Mesenchymal stem cell (in vitro differentiated cells and primary cell): ENCODE results near the gene TMEM165.

Experiments
- DNase-seq: peaks from one replicate; pipeline ENCODE4 v3.0.0-alpha.2; 2013
- H2AFZ ChIP-seq: one replicate; pipeline ENCODE4 v1.6.1; 2013; ENCODE audit warnings: low read depth, mild to moderate bottlenecking, control low read depth, inconsistent platforms, low read length, moderate library complexity
- H2AK5ac ChIP-seq: 2 replicates; pipeline ENCODE4 v1.6.1; 2013; ENCODE audit warnings: low read length, moderate library complexity, mild to moderate bottlenecking, inconsistent platforms; ENCODE audit not compliant: severe bottlenecking
- H2BK120ac ChIP-seq: one replicate; pipeline ENCODE4 v1.6.1; 2013; ENCODE audit warnings: low read depth, mild to moderate bottlenecking, inconsistent platforms, low read length, moderate library complexity
- H2BK12ac ChIP-seq, 2 experiments: one replicate each; pipeline ENCODE4 v1.6.1; 2013; ENCODE audit warnings: inconsistent platforms in 2 of 2, low read length in 2 of 2, mild to moderate bottlenecking in 2 of 2, moderate library complexity in 2 of 2, control low read depth in 1 of 2
- H2BK15ac ChIP-seq: one replicate; pipeline ENCODE4 v1.6.1; 2013; ENCODE audit warnings: mild to moderate bottlenecking, low read depth, inconsistent platforms; ENCODE audit not compliant: poor library complexity, severe bottlenecking
- H2BK5ac ChIP-seq: 2 replicates; pipeline ENCODE4 v1.6.1; 2013; ENCODE audit warnings: low read depth, mild to moderate bottlenecking, low read length, control low read depth, inconsistent platforms; ENCODE audit not compliant: poor library complexity, severe bottlenecking
- H3K14ac ChIP-seq, 2 experiments: one replicate each; pipeline ENCODE4 v1.6.1; 2013; ENCODE audit warnings: inconsistent platforms in 2 of 2, low read length in 2 of 2, control low read depth in 1 of 2, mild to moderate bottlenecking in 1 of 2, moderate library complexity in 1 of 2
- H3K18ac ChIP-seq, 2 experiments: one replicate each; pipeline ENCODE4 v1.6.1; 2013; ENCODE audit warnings: inconsistent platforms in 2 of 2, low read length in 2 of 2, control low read depth in 1 of 2, low read depth in 1 of 2, mild to moderate bottlenecking in 1 of 2
- H3K23ac ChIP-seq, 2 experiments: one replicate each; pipeline ENCODE4 v1.6.1; 2013; ENCODE audit warnings: inconsistent platforms in 2 of 2, low read length in 2 of 2, mild to moderate bottlenecking in 2 of 2, moderate library complexity in 2 of 2, control low read depth in 1 of 2
- H3K27ac ChIP-seq: 2 replicates; pipeline ENCODE4 v1.5.1; 2013; ENCODE audit warnings: mild to moderate bottlenecking, moderate library complexity, low read length, control low read depth, inconsistent platforms; ENCODE audit not compliant: poor library complexity, severe bottlenecking
- H3K27me3 ChIP-seq, 2 experiments: 2 replicates each; pipeline versions ENCODE4 v1.6.1 to v1.7.0; 2013; ENCODE audit warnings: low read length in 2 of 2, mild to moderate bottlenecking in 2 of 2, moderate library complexity in 2 of 2, control low read depth in 1 of 2, inconsistent platforms in 1 of 2; ENCODE audit not compliant: control insufficient read depth in 1 of 2, insufficient read depth in 1 of 2
- H3K36me3 ChIP-seq, 2 experiments: 2 replicates each; pipeline versions ENCODE4 v1.6.1 to v1.7.0; 2013; ENCODE audit warnings: low read length in 2 of 2, control low read depth in 1 of 2, inconsistent platforms in 1 of 2, low read depth in 1 of 2, mild to moderate bottlenecking in 1 of 2; ENCODE audit not compliant: insufficient read depth in 2 of 2, control insufficient read depth in 1 of 2
- H3K4ac ChIP-seq, 2 experiments: one replicate each; pipeline ENCODE4 v1.6.1; 2013; ENCODE audit warnings: inconsistent platforms in 2 of 2, low read length in 2 of 2, mild to moderate bottlenecking in 2 of 2, moderate library complexity in 2 of 2, control low read depth in 1 of 2, low read depth in 1 of 2
- H3K4me1 ChIP-seq: 2 replicates; pipeline ENCODE4 v1.6.1; 2013; ENCODE audit warnings: low read depth, low read length, control low read depth; ENCODE audit not compliant: control insufficient read depth, insufficient read depth
- H3K4me2 ChIP-seq: 2 replicates; pipeline ENCODE4 v1.6.1; 2013; ENCODE audit warnings: low read length, mild to moderate bottlenecking, inconsistent platforms; ENCODE audit not compliant: poor library complexity, severe bottlenecking
- H3K4me3 ChIP-seq, 2 experiments: 2 replicates each; pipeline versions ENCODE4 v1.5.1 to v1.7.0; 2013; ENCODE audit warnings: low read length in 2 of 2, mild to moderate bottlenecking in 2 of 2, control low read depth in 1 of 2, low read depth in 1 of 2; ENCODE audit not compliant: insufficient read depth in 1 of 2
- H3K79me1 ChIP-seq: replicated peaks from 2 replicates; pipeline ENCODE4 v1.6.1; 2013; ENCODE audit warnings: mild to moderate bottlenecking, control low read depth, low read length, inconsistent platforms; ENCODE audit not compliant: poor library complexity, severe bottlenecking
- H3K9ac ChIP-seq: 2 replicates; pipeline ENCODE4 v1.7.0; 2013; ENCODE audit warnings: mild to moderate bottlenecking, low read length, moderate library complexity
- H3K9me3 ChIP-seq: 2 replicates; pipeline ENCODE4 v1.7.0; 2013; ENCODE audit warnings: mild to moderate bottlenecking, low read length; ENCODE audit not compliant: control insufficient read depth
- H4K8ac ChIP-seq: one replicate; pipeline ENCODE4 v1.6.1; 2013; ENCODE audit warnings: inconsistent platforms, mild to moderate bottlenecking, low read length, moderate library complexity
- H4K91ac ChIP-seq: one replicate; pipeline ENCODE4 v1.6.1; 2013; ENCODE audit warnings: mild to moderate bottlenecking, low read length, inconsistent platforms
- WGBS: methylation state at CpG from one replicate; pipeline ENCODE4 v1.1.7; 2013; ENCODE audit warnings: mixed read lengths; 5-methylcytosine and 5-hydroxymethylcytosine counted together

Gene TMEM165

DNA sequence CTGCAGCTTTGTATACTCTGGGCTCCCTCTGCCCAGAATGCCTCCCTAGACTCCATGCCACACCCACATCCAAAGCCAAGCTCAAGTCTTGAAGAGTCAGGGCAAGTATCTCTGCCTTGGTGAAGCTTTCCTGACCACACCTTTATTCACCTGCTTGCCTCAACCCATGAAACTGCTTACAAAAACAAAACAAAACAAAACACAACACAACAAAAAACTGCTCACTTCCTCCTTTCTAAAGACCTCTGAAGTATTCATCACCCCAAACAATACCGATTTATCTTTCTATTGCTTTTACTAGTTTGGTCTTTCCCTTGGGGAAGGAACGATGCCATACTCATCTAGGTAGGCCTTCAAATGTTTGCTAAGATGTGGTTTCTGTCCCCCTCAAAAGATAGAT is 45.0 kb downstream of the TMEM165 start:
- Histone ChIP-seq H4K8ac (no peak overlapping the region), H3K9ac (no peak overlapping the region), H2AFZ (no peak overlapping the region), H3K27ac (no peak overlapping the region), H3K4me1 (peaks cover 4% of the 10 kb centered on the region), H3K14ac (no peak overlapping the region), H3K36me3 (peaks cover 5 to 63% of the 10 kb centered on the region in 2 experiments), H2BK5ac (no peak overlapping the region), H3K4me3 (no peak overlapping the region), H3K27me3 (no peaks in the 10 kb centered on the region), H2BK12ac (no peak overlapping the region), H4K91ac (no peak overlapping the region), H3K4ac (no peak overlapping the region), H2BK15ac (no peak overlapping the region), H3K18ac (no peak overlapping the region), H3K23ac (no peak overlapping the region), H2AK5ac (no peak overlapping the region), H2BK120ac (no peak overlapping the region), H3K9me3 (no peaks in the 10 kb centered on the region), H3K4me2 (no peak overlapping the region), H3K79me1 (peaks cover 2% of the 10 kb centered on the region)
- 96% methylated on average over 2 of the region's 2 CpGs for whole genome bisulfite sequencing
- no peak for DNase-seq

DNA sequence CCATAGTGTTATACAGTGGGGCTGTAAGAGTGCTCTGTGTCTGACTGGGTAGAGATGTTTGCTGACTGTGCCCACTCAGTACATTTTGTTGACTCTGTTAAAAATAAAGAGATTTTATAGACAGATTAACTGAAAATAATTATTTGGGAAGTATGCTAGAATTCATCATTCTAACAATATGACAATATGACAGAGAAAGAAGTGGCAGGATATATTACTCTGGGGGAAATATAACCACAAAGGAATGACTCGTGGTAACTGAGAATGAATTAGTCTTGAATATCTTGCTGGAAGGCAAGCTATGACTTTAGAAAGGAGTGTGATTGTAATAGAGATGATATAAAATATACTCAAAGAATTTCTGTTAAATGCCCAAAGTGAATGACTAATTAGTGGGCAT is 46.8 kb downstream of the TMEM165 start:
- WGBS = 80% methylated on average over 1 of the region's 1 CpG
- no peak overlapping the region for H3K9ac ChIP-seq

DNA sequence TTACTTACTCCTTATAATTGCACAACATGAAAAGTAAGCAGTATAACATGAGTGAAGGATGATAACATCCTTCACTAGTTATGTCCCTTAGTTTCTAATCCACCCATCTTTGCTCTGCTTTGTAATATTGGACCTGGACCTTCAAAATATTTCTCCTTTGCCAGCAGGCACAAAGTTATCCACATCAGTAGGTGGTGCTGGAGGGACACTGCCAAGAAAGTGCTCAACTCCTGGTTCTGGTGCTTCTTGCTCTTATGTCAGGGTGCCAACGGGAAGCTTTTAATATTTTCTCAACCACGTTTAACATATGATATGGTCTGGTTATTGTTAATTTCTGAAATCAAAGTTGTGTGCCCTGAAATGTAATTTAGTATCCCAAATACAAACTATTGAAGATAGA is 49.1 kb downstream of the TMEM165 start:
- no peak overlapping the region for H3K4me3 ChIP-seq
- H4K8ac ChIP-seq = no peak overlapping the region
- no peak overlapping the region for H3K23ac ChIP-seq
- H2AFZ ChIP-seq = no peak overlapping the region
- DNase-seq = peak; percentile 39
- peaks cover 7% of the 10 kb centered on the region for H3K4me1 ChIP-seq
- H2AK5ac ChIP-seq = no peak overlapping the region
- no peak overlapping the region for H3K9ac ChIP-seq
- no peak overlapping the region for H3K4ac ChIP-seq
- H2BK5ac ChIP-seq = no peak overlapping the region
- no peaks in the 10 kb centered on the region for H3K79me1 ChIP-seq
- H2BK15ac ChIP-seq = no peak overlapping the region
- no peak overlapping the region for H3K18ac ChIP-seq
- H3K4me2 ChIP-seq = no peak overlapping the region
- peaks cover 0 to 55% of the 10 kb centered on the region in 2 experiments for H3K36me3 ChIP-seq
- no peak overlapping the region for H2BK12ac ChIP-seq
- H4K91ac ChIP-seq = no peak overlapping the region
- no peak overlapping the region for H3K14ac ChIP-seq
- H3K27me3 ChIP-seq = no peaks in the 10 kb centered on the region
- H2BK120ac ChIP-seq = no peak overlapping the region
- H3K9me3 ChIP-seq = no peaks in the 10 kb centered on the region
- no peak overlapping the region for H3K27ac ChIP-seq
- 89% methylated on average over 1 of the region's 2 CpGs for WGBS

More for the DNA sequence above, 46.8 kb downstream of the TMEM165 start:
- Histone ChIP-seq H3K79me1 (peaks cover 2% of the 10 kb centered on the region), H4K91ac (no peak overlapping the region), H3K4ac (no peak overlapping the region), H2BK12ac (no peak overlapping the region), H2AFZ (no peak overlapping the region), H3K36me3 (peaks cover 3 to 50% of the 10 kb centered on the region in 2 experiments), H2AK5ac (no peak overlapping the region), H3K4me1 (peaks cover 7% of the 10 kb centered on the region), H2BK5ac (no peak overlapping the region), H2BK120ac (no peak overlapping the region), H3K23ac (no peak overlapping the region), H3K18ac (no peak overlapping the region), H3K4me3 (no peak overlapping the region), H3K9me3 (no peaks in the 10 kb centered on the region), H3K27me3 (no peaks in the 10 kb centered on the region), H3K27ac (no peak overlapping the region), H3K4me2 (no peak overlapping the region), H3K14ac (no peak overlapping the region), H2BK15ac (no peak overlapping the region), H4K8ac (no peak overlapping the region)
- no peak for DNase-seq

DNA sequence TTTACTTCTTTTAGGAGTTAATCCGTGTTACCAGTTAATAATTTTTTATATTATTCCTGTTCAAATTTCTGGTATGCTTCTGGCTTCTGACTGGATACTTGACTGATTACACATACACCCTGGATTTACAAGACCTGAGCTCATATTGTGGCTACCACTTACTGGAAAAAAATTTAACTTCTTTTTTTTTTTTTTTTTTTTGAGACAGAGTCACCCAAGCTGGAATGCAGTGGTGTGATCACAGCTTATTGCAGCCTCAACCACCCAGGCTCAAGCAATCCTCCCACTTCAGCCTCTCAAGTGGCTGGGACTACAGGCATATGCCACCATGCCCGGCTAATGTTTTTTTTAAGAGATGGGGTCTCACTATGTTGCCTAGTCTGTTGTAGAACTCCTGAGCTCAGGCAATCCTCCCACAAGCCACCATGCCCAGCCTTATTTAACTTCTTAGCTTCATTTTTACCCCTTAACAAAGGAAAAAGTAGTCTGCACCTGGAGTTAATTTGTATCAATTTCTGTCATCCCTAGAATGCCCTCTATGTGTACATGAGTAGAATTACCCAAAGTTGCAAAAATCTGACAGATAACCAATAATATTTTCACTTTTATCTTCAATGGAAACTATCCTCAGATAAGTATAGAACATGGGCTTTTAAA is 50.3 kb downstream of the TMEM165 start:
- H2AFZ ChIP-seq = no peak overlapping the region
- H2BK12ac ChIP-seq = no peak overlapping the region
- H3K4me2 ChIP-seq = no peak overlapping the region
- peak overlapping the region; percentile 85 for H3K27ac ChIP-seq
- H3K4me1 ChIP-seq = peaks cover 8% of the 10 kb centered on the region
- peak; percentile 72 for DNase-seq
- no peak overlapping the region for H2BK15ac ChIP-seq
- WGBS = 89% methylated on average over 1 of the region's 2 CpGs
- no peak overlapping the region for H3K18ac ChIP-seq
- no peak overlapping the region for H4K8ac ChIP-seq
- H3K23ac ChIP-seq = no peak overlapping the region
- H3K9ac ChIP-seq = peak overlapping the region; percentile 72
- no peaks in the 10 kb centered on the region for H3K9me3 ChIP-seq
- no peak overlapping the region for H2BK120ac ChIP-seq
- no peaks in the 10 kb centered on the region for H3K79me1 ChIP-seq
- no peaks in the 10 kb centered on the region for H3K27me3 ChIP-seq
- H4K91ac ChIP-seq = no peak overlapping the region
- no peak overlapping the region for H2AK5ac ChIP-seq
- peaks cover 0 to 53% of the 10 kb centered on the region in 2 experiments for H3K36me3 ChIP-seq
- no peak overlapping the region for H3K14ac ChIP-seq
- H3K4me3 ChIP-seq = no peak overlapping the region
- H3K4ac ChIP-seq = no peak overlapping the region
- H2BK5ac ChIP-seq = no peak overlapping the region
